ENCODE data around the gene HSPB6.

HSPB6 gene

DNA sequence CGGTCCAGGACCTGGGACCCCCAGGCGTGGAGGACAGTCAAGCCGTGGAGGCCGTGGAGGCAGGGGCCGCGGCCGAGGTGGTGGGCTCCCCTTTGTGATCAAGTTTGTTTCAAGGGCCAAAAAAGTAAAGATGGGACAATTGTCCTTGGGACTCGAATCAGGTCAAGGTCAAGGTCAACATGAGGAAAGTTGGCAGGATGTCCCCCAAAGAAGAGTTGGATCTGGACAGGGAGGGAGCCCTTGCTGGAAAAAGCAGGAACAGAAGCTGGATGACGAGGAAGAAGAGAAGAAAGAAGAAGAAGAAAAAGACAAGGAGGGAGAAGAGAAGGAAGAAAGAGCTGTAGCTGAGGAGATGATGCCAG lies 36.7 kb downstream of the HSPB6 start:
- no peak for DNase-seq (ENCODE audit: low spot score)
- no peak overlapping the region for H3K27ac ChIP-seq
- H3K4me3 ChIP-seq, result no peak overlapping the region
- TF ChIP-seq, protein P1, sequence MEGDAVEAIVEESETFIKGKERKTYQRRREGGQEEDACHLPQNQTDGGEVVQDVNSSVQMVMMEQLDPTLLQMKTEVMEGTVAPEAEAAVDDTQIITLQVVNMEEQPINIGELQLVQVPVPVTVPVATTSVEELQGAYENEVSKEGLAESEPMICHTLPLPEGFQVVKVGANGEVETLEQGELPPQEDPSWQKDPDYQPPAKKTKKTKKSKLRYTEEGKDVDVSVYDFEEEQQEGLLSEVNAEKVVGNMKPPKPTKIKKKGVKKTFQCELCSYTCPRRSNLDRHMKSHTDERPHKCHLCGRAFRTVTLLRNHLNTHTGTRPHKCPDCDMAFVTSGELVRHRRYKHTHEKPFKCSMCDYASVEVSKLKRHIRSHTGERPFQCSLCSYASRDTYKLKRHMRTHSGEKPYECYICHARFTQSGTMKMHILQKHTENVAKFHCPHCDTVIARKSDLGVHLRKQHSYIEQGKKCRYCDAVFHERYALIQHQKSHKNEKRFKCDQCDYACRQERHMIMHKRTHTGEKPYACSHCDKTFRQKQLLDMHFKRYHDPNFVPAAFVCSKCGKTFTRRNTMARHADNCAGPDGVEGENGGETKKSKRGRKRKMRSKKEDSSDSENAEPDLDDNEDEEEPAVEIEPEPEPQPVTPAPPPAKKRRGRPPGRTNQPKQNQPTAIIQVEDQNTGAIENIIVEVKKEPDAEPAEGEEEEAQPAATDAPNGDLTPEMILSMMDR (IDR thresholded peaks at IDR 0.05), result no peak

DNA sequence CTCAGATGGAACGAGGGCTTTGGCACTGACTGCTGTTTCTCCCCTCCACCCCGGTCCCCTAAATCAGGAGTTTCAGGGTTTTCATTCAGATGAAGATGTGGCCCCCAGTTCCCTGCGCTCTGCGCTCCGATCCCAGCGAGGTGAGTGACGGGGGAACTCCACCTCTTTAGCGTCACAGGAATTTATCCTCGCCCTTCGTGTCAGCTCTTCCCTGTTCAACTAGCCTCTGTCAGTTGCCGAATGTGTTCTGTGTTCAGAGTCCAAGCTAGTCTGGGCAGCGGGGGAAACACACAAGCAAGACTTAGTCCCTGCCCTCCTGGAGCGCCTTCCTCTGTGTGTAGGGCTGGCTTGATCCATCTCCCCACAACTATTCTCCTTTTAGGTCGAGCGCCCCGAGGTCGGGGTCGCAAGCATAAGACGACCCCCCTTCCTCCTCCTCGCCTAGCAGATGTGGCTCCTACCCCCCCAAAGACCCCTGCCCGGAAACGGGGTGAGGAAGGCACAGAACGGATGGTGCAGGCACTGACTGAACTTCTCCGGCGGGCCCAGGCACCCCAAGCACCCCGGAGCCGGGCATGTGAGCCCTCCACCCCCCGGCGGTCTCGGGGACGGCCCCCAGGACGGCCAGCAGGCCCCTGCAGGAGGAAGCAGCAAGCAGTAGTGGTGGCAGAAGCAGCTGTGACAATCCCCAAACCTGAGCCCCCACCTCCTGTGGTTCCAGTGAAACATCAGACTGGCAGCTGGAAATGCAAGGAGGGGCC lies 37.2 kb downstream of the HSPB6 start:
- peak; percentile 73 for DNase-seq (ENCODE audit: low spot score)
- TF ChIP-seq, protein P1 (IDR thresholded peaks at IDR 0.05), result no peak
- H3K27ac ChIP-seq, result no peak overlapping the region
- H3K4me3 ChIP-seq, result no peak overlapping the region

DNA sequence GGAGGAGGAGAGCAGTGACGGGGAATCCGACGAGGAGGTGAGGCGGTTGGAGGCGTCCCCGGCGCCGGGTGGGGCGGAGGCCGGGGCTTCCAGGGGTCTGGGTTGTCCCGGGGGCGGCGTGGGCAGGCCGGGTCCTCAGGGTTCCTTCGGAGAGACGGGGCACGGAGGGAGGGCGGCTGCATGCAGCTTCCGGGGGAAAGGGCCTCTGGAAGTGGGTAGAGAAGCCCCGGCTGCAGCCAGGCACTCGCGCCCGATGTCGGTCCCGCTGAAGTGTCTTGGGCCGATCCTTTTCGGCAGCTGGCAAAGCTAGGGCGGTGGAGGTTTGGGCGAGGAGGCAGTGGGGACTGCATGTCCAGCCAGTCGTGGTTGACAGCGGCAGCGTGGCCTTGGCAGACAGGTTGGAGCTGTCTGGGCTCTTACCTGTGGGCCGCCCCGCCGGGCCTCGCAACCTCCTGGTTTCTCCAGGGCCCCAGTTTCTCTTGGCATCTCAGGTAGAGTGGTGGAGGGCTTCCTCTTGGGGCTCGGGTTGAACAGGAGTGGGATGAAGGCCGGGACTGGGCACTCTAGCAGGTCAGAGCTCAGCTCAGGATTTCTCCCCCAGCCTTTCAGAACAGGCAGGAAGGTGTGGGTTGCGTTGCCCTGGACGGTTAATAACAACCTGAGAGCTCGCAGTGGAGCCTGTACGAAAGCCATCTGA lies 38.3 kb downstream of the HSPB6 start:
- peak; percentile 80 for DNase-seq (ENCODE audit: low spot score)
- Histone ChIP-seq H3K27ac (peak overlapping the region; percentile 85 to 96), H3K4me3 (peak overlapping the region; percentile 88)
- TF ChIP-seq, protein P1 (IDR thresholded peaks at IDR 0.05), result no peak

DNA sequence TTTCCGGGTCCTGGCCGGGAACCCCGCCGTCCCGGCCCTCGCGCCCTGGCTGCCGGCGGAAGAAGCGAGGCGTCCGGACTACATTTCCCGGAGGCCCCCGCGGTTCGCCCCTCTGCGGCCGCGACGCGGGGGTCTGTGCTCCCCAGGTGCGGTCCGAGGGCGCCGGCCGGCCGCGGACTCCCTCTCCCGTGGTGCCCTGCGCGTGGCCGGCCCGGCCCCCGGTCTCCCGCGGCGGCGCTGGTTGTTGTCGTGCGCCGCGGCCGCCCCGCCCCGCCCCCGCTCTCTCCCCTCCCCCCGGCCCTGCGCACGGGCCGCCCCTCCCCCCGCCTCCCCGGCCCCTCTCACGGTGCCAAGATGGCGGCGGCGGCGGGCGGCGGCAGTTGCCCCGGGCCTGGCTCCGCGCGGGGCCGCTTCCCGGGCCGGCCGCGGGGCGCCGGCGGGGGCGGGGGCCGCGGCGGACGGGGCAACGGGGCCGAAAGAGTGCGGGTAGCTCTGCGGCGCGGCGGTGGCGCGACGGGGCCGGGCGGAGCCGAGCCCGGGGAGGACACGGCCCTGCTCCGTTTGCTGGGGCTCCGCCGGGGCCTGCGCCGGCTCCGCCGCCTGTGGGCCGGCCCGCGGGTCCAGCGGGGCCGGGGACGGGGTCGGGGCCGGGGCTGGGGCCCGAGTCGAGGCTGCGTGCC lies 39.0 kb downstream of the HSPB6 start, which contains the start of gene KMT2B:
TSS of gene KMT2B (plus strand) at position 339 of the 680 bp plus-strand sequence. CDS start at position 355, 16 bp downstream.
- peak within 1 kb of the TSS; percentile 85 to 96 for H3K27ac ChIP-seq
- H3K4me3 ChIP-seq, result peak within 1 kb of the TSS; percentile 88
- TF ChIP-seq, protein P1 (IDR thresholded peaks at IDR 0.05), result no peak
- DNase-seq (ENCODE audit: low spot score), result peak; percentile 96

DNA sequence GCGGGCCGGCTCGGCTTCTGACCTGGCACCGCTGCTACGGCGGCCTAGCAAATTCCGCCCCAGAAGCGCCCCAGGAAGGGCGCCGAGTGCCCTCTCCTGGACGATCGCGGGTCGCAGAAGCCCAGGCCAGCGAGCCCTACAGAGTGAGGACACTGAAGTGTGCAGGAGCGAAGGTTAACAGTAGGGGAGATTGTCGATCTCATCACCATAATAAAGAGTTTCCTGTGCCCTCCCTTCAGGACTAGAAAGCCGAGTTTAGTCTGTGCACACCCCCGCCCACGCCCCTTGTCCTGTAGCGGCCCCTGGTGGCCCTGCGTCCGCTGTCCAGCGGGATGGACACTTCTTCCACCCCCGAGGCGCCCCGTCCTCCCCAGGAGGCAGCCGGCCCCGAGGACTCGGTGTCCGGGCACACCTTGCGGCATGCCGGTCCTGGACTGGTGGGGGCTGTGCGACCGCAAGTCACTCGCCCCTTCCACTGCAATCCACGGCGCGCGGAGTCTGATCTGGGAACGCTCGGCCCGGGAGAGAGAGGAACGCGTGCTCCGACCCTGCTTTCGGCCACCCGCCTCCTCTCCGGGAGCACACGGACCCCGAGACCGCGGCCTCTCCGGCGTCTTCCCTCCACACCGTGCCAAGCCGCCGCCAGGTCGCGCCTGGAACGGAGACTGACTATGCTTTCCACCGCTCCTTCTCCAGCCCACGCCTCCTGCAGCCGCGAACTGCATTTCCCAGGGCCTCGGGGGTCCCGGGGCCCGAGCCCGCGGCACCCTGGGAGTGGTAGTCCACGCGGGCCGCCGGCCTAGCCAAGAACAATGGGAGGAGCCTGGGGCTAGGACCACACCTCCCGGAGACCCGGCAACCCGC lies 39.8 kb downstream of the HSPB6 start:
- peak overlapping the region; percentile 75 to 96 for H3K27ac ChIP-seq
- H3K4me3 ChIP-seq, result peak overlapping the region; percentile 88
- DNase-seq (ENCODE audit: low spot score), result peak; percentile 90
- TF ChIP-seq, protein P1 (IDR thresholded peaks at IDR 0.05), result peak; percentile 96

DNA sequence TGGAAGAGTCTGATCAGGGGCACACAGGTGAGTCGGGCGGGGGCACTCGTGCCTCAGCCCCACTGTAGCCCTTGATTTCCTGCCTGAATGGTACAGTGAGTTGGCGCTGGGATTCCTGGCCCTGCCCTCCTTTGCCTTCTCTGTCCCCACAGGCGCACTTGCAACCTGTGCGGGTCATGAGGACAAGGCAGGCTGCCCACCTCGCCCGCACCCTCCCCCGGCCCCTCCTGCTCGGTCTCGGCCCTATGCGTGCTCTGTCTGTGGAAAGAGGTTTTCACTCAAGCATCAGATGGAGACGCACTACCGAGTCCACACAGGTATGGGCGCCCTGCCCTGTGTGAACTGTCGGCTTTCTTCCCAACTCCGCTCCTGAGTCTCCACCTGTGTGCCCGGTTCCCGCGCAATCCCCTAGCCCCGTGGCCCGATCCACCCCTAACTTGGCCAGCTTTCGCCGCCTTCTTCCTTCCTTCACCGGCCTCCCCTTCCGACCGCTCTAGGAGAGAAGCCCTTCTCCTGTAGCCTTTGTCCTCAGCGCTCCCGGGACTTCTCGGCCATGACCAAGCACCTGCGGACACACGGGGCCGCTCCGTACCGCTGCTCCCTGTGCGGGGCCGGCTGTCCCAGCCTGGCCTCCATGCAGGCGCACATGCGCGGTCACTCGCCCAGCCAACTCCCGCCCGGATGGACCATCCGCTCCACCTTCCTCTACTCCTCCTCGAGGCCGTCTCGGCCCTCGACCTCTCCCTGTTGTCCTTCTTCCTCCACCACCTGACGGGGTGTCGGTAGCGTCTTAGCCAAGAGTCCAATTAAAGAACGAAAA lies 40.6 kb downstream of the HSPB6 start:
- peak overlapping the region; percentile 88 for H3K4me3 ChIP-seq
- TF ChIP-seq, protein P1 (IDR thresholded peaks at IDR 0.05), result no peak
- peak overlapping the region; percentile 75 to 96 for H3K27ac ChIP-seq
- peak; percentile 80 for DNase-seq (ENCODE audit: low spot score)
